ENCODE results near the gene NUP35.

NUP35 gene

GRCh38 chr2:183209395-183210028, 85.3 kb downstream of the NUP35 start:
- DNase-seq (ENCODE audit: low read depth): no peak
